ENCODE measurements around the gene LDLRAD3. TPM values are rescaled to one million over a fixed set of nuclear protein-coding genes. Genes with fewer than 3 reads are reported as not detected.
A peak's percentile ranks its signal among the peaks of the same experiment; 100 is the strongest.

The LDLRAD3 gene
- total RNA-seq, 2 donors from 2014 or later: 19.2 to 30.6 TPM

DNA sequence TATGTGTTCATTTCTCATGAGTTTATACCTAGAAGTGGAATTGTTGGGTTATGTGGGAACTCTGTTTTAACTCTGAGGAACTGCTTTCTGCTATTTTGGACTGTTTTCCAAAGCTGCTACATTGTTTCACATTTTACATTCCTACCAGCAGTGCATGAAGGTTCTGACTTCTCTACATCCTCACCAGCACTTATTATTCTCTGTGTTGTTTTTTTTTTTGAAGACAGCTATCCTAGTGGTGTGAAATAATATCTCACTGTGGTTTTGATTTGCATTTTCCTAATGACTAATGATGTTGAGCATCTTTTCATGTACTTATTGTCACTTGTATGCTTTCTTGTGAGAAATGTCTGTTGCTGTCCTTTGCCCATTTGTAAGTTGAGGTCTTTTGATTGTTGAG, 175.4 kb downstream of the LDLRAD3 start:
- Mint-ChIP-seq H3K36me3 (ENCODE audit: low read depth) (peaks cover 22% of the 10 kb centered on the region), H3K27ac (no peak overlapping the region), H3K4me3 (no peak overlapping the region), H3K27me3 (ENCODE audit: insufficient read depth) (no peaks in the 10 kb centered on the region), H3K4me1 (peaks cover 8% of the 10 kb centered on the region), H3K9me3 (peaks cover 6% of the 10 kb centered on the region)
- Histone ChIP-seq H3K9me3 (ENCODE audit: control insufficient read depth, low read length) (peaks cover 4% of the 10 kb centered on the region), H3K4me3 (ENCODE audit: low read length) (no peak overlapping the region), H3K4me1 (ENCODE audit: control insufficient read depth, insufficient read depth, low read length) (no peaks in the 10 kb centered on the region), H3K9ac (ENCODE audit: extremely low read depth, low read length, poor library complexity, severe bottlenecking) (no peak overlapping the region), H3K27me3 (ENCODE audit: control insufficient read depth, insufficient read depth, low read length, poor library complexity, severe bottlenecking) (no peaks in the 10 kb centered on the region), H3K36me3 (ENCODE audit: control insufficient read depth, insufficient read depth, low read length) (peaks cover 19% of the 10 kb centered on the region), H3K27ac (ENCODE audit: low read depth, low read length) (no peak overlapping the region)
- TF ChIP-seq CTCF (conservative IDR thresholded peaks at IDR 0.05): no peak
- DNase-seq: no peak

- H3K9me3 Mint-ChIP-seq: no peaks in the 10 kb centered on the region
- H3K27ac Mint-ChIP-seq: no peak overlapping the region
- no peak for TF ChIP-seq CTCF (conservative IDR thresholded peaks at IDR 0.05)
- H3K27me3 Mint-ChIP-seq (ENCODE audit: insufficient read depth): no peaks in the 10 kb centered on the region
- H3K36me3 Mint-ChIP-seq (ENCODE audit: low read depth): peaks cover 6% of the 10 kb centered on the region
- H3K4me3 Mint-ChIP-seq: no peak overlapping the region
- peak overlapping the region; percentile 67 for H3K27ac ChIP-seq (ENCODE audit: low read depth, low read length)
- H3K4me1 Mint-ChIP-seq: peaks cover 24% of the 10 kb centered on the region
- peaks cover 7% of the 10 kb centered on the region for H3K36me3 ChIP-seq (ENCODE audit: control insufficient read depth, insufficient read depth, low read length)
- H3K4me3 ChIP-seq (ENCODE audit: low read length): no peak overlapping the region
- DNase-seq: no peak
- no peak overlapping the region for H3K9ac ChIP-seq (ENCODE audit: extremely low read depth, low read length, poor library complexity, severe bottlenecking)
- WGBS, 2 experiments (ENCODE audit: insufficient coverage in 1 of 2, insufficient read length in 1 of 2): 80 to 94% methylated on average over 6 of the region's 6 CpGs
- no peaks in the 10 kb centered on the region for H3K27me3 ChIP-seq (ENCODE audit: control insufficient read depth, insufficient read depth, low read length, poor library complexity, severe bottlenecking)
- H3K4me1 ChIP-seq (ENCODE audit: control insufficient read depth, insufficient read depth, low read length): peaks cover 10% of the 10 kb centered on the region
- H3K9me3 ChIP-seq (ENCODE audit: control insufficient read depth, low read length): no peaks in the 10 kb centered on the region
Measured at GRCh38 chr11:36121054-36121453, 177.2 kb downstream of the LDLRAD3 start.

DNA sequence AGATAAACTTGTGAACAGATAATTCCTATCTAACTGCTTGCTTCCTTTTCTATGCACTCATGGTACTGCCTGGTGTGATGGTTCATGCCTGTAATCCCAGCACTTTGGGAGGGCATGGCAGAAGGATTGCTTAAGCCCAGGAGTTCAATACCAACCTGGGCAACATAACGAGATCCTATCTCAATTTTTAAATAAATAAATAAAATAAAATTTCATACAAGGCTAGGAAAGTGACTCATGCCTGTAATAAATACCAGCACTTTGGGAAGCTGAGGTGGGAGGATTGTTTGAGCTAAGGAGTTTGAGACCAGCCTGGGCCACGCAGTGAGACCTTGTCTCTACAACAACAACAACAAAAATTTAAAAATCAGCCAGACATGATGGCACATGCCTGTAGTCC, 178.8 kb downstream of the LDLRAD3 start:
- Mint-ChIP-seq H3K9me3 (no peaks in the 10 kb centered on the region), H3K27me3 (ENCODE audit: insufficient read depth) (no peaks in the 10 kb centered on the region), H3K36me3 (ENCODE audit: low read depth) (peaks cover 2% of the 10 kb centered on the region), H3K4me1 (peaks cover 33% of the 10 kb centered on the region), H3K4me3 (no peak overlapping the region), H3K27ac (no peak overlapping the region)
- Histone ChIP-seq H3K9ac (ENCODE audit: extremely low read depth, low read length, poor library complexity, severe bottlenecking) (no peak overlapping the region), H3K27ac (ENCODE audit: low read depth, low read length) (no peak overlapping the region), H3K4me1 (ENCODE audit: control insufficient read depth, insufficient read depth, low read length) (peaks cover 14% of the 10 kb centered on the region), H3K36me3 (ENCODE audit: control insufficient read depth, insufficient read depth, low read length) (no peaks in the 10 kb centered on the region), H3K27me3 (ENCODE audit: control insufficient read depth, insufficient read depth, low read length, poor library complexity, severe bottlenecking) (no peaks in the 10 kb centered on the region), H3K9me3 (ENCODE audit: control insufficient read depth, low read length) (no peaks in the 10 kb centered on the region), H3K4me3 (ENCODE audit: low read length) (no peak overlapping the region)
- no peak for TF ChIP-seq CTCF (conservative IDR thresholded peaks at IDR 0.05)
- no CpG with 5 or more reads among the region's 2 CpGs for WGBS, 2 experiments (ENCODE audit: insufficient coverage in 1 of 2, insufficient read length in 1 of 2)
- no peak for DNase-seq
